K562 (cell line): ENCODE data around the gene BORCS5.

Source experiments
- EZH2 ChIP-seq: IDR thresholded peaks from 2 replicates; pipeline ENCODE4 v1.6.1; 2012; ENCODE audit warnings: low read depth, mild to moderate bottlenecking, inconsistent platforms, low read length, borderline replicate concordance
- MAZ ChIP-seq, 2 experiments: fragments of 450-650 bp in 1 of 2; sonication (generic) in 1 of 2; formaldehyde crosslinking; IDR thresholded peaks in 1 of 2; conservative IDR thresholded peaks in 1 of 2; 2 replicates each; pipeline versions ENCODE4 v1.4.0 to v1.5.0; 2020; ENCODE audit warnings: mild to moderate bottlenecking in 1 of 2, missing genetic modification reagents in 1 of 2
- TF ChIP-seq, protein P1 (sequence below): fragments of 150-350 bp; IDR thresholded peaks from 2 replicates; pipeline ENCODE4 v1.6.1; 2014; ENCODE audit warnings: low read depth, mild to moderate bottlenecking, low read length, borderline replicate concordance

DNA sequence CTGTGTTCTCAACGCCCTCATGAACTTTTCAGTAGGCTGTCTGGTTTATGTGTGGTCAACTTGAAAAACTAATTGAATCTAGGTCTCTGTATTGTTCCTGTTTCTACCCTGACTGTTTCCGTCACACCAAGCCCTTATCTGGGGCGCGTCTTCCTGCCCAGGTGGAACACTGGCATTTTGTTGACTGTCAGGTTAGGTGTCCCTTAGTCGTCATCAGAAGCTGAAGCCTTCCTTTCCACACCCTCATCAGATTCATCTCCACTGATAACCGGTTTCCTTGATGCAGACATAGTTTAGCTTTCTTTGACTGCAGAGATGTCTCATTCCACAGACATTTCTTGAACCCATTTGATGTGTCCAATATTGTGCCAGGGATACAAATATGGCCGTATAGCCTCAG, 109.3 kb downstream of the BORCS5 start:
- TF ChIP-seq, protein P1, sequence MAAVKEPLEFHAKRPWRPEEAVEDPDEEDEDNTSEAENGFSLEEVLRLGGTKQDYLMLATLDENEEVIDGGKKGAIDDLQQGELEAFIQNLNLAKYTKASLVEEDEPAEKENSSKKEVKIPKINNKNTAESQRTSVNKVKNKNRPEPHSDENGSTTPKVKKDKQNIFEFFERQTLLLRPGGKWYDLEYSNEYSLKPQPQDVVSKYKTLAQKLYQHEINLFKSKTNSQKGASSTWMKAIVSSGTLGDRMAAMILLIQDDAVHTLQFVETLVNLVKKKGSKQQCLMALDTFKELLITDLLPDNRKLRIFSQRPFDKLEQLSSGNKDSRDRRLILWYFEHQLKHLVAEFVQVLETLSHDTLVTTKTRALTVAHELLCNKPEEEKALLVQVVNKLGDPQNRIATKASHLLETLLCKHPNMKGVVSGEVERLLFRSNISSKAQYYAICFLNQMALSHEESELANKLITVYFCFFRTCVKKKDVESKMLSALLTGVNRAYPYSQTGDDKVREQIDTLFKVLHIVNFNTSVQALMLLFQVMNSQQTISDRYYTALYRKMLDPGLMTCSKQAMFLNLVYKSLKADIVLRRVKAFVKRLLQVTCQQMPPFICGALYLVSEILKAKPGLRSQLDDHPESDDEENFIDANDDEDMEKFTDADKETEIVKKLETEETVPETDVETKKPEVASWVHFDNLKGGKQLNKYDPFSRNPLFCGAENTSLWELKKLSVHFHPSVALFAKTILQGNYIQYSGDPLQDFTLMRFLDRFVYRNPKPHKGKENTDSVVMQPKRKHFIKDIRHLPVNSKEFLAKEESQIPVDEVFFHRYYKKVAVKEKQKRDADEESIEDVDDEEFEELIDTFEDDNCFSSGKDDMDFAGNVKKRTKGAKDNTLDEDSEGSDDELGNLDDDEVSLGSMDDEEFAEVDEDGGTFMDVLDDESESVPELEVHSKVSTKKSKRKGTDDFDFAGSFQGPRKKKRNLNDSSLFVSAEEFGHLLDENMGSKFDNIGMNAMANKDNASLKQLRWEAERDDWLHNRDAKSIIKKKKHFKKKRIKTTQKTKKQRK: no peak
- TF ChIP-seq EZH2: no peak
- TF ChIP-seq MAZ (CRISPR knock-in tag; conservative IDR thresholded peaks at IDR 0.05 in 1 of 2, IDR thresholded peaks at IDR 0.05 in 1 of 2): no peak
